Skeletal muscle tissue (tissue), 4 donors: ENCODE measurements around the gene DYNLT5. TPM values are rescaled to one million over a fixed set of nuclear protein-coding genes. Genes with fewer than 3 reads are reported as not detected.
"Not testable (repeated sequence)": the region's sequence is repeated elsewhere in the genome, so short reads cannot be mapped to it uniquely, and the experiment has no call there.

Experiments used
- H3K27ac ChIP-seq: one replicate; pipeline ENCODE4 v1.7.0; 2013; ENCODE audit warnings: mild to moderate bottlenecking, low read depth, low read length, inconsistent platforms
- H3K27me3 ChIP-seq, 3 donors: one replicate each; pipeline ENCODE4 v1.7.0; 2013; ENCODE audit warnings: low read length in 3 of 3; ENCODE audit not compliant: control insufficient read depth in 3 of 3, insufficient read depth in 3 of 3
- H3K36me3 ChIP-seq, 3 donors: one replicate each; pipeline ENCODE4 v1.7.0; 2013; ENCODE audit warnings: low read length in 3 of 3; ENCODE audit not compliant: control insufficient read depth in 3 of 3, insufficient read depth in 3 of 3
- H3K4me1 ChIP-seq, 3 donors: one replicate each; pipeline ENCODE4 v1.7.0; 2013; ENCODE audit warnings: low read length in 3 of 3, mild to moderate bottlenecking in 3 of 3; ENCODE audit not compliant: control insufficient read depth in 3 of 3, insufficient read depth in 3 of 3
- H3K4me3 ChIP-seq, 3 donors: one replicate each; pipeline ENCODE4 v1.7.0; 2013; ENCODE audit warnings: low read length in 3 of 3
- H3K9ac ChIP-seq, 3 donors: one replicate each; pipeline ENCODE4 v1.7.0; 2013; ENCODE audit warnings: low read length in 3 of 3, mild to moderate bottlenecking in 3 of 3, moderate library complexity in 2 of 3, low read depth in 1 of 3
- H3K9me3 ChIP-seq, 3 donors: one replicate each; pipeline ENCODE4 v1.7.0; 2013; ENCODE audit warnings: low read length in 3 of 3; ENCODE audit not compliant: control insufficient read depth in 3 of 3
- total RNA-seq: library from RNA; depleted of rRNA; stranded (reverse); fragments of >200 nt; gene quantifications from one replicate; pipeline ENCODE4 v1.2.3, GENCODE V29; 2014
- donor health status: Osteomylitis.

The DYNLT5 gene
- total RNA-seq, 1 donor from 2014 or later = 0.52 TPM

GRCh38 chr1:66779475-66780078 is 27.3 kb downstream of the DYNLT5 start:
- Histone ChIP-seq H3K4me1 (no peaks in the 10 kb centered on the region), H3K27ac (no peak overlapping the region), H3K9me3 (no peaks in the 10 kb centered on the region), H3K4me3 (no peak overlapping the region), H3K27me3 (no peaks in the 10 kb centered on the region), H3K9ac (no peak overlapping the region), H3K36me3 (no peaks in the 10 kb centered on the region)

- H3K27ac ChIP-seq, H3K9me3 ChIP-seq, H3K36me3 ChIP-seq: not testable (repeated sequence)
These were observed 33.5 kb downstream of the DYNLT5 start for GRCh38 chr1:66785800-66786199.

GRCh38 chr1:66787641-66788040 is 35.4 kb downstream of the DYNLT5 start:
- no peaks in the 10 kb centered on the region for H3K27me3 ChIP-seq
- H3K9ac ChIP-seq = no peak overlapping the region
- no peak overlapping the region for H3K4me3 ChIP-seq
- no peak overlapping the region for H3K27ac ChIP-seq
- no peaks in the 10 kb centered on the region for H3K4me1 ChIP-seq
- H3K9me3 ChIP-seq = no peaks in the 10 kb centered on the region
- no peaks in the 10 kb centered on the region for H3K36me3 ChIP-seq

More at GRCh38 chr1:66785800-66786199, 33.5 kb downstream of the DYNLT5 start:
- not testable (repeated sequence) for H3K4me1 ChIP-seq, H3K9ac ChIP-seq, H3K27me3 ChIP-seq, H3K4me3 ChIP-seq

- H3K4me1 ChIP-seq = no peaks in the 10 kb centered on the region
- H3K27me3 ChIP-seq = no peaks in the 10 kb centered on the region
- H3K9ac ChIP-seq = no peak overlapping the region
- no peak overlapping the region for H3K4me3 ChIP-seq
- H3K36me3 ChIP-seq = no peaks in the 10 kb centered on the region
- H3K9me3 ChIP-seq = no peaks in the 10 kb centered on the region
- no peak overlapping the region for H3K27ac ChIP-seq
These were observed 36.1 kb downstream of the DYNLT5 start for GRCh38 chr1:66788231-66788939.

- H3K36me3 ChIP-seq = no peaks in the 10 kb centered on the region
- no peak overlapping the region for H3K4me3 ChIP-seq
- no peak overlapping the region for H3K9ac ChIP-seq
- no peaks in the 10 kb centered on the region for H3K4me1 ChIP-seq
- no peaks in the 10 kb centered on the region for H3K27me3 ChIP-seq
- H3K9me3 ChIP-seq = peaks cover 0 to 1% (median 0%) of the 10 kb centered on the region in 3 donors
- no peak overlapping the region for H3K27ac ChIP-seq
These were observed 39.7 kb downstream of the DYNLT5 start for GRCh38 chr1:66791621-66792610.

- H3K27me3 ChIP-seq = not testable (repeated sequence)
These were observed 43.6 kb downstream of the DYNLT5 start for GRCh38 chr1:66795839-66796238.

GRCh38 chr1:66809245-66809644 is 57.0 kb downstream of the DYNLT5 start:
- H3K9ac ChIP-seq = no peak overlapping the region
- no peak overlapping the region for H3K4me3 ChIP-seq
- H3K4me1 ChIP-seq = no peaks in the 10 kb centered on the region
- no peak overlapping the region for H3K27ac ChIP-seq
- H3K9me3 ChIP-seq = no peaks in the 10 kb centered on the region
- H3K36me3 ChIP-seq = no peaks in the 10 kb centered on the region
- no peaks in the 10 kb centered on the region for H3K27me3 ChIP-seq

More at GRCh38 chr1:66795839-66796238, 43.6 kb downstream of the DYNLT5 start:
- H3K27ac ChIP-seq, H3K9me3 ChIP-seq, H3K4me1 ChIP-seq, H3K9ac ChIP-seq, H3K4me3 ChIP-seq, H3K36me3 ChIP-seq: not testable (repeated sequence)

GRCh38 chr1:66809736-66810326 is 57.6 kb downstream of the DYNLT5 start:
- no peak overlapping the region for H3K27ac ChIP-seq
- H3K9ac ChIP-seq = no peak overlapping the region
- H3K4me1 ChIP-seq = no peaks in the 10 kb centered on the region
- H3K27me3 ChIP-seq = no peaks in the 10 kb centered on the region
- H3K4me3 ChIP-seq = no peak overlapping the region
- H3K9me3 ChIP-seq = no peaks in the 10 kb centered on the region
- no peaks in the 10 kb centered on the region for H3K36me3 ChIP-seq

- H3K36me3 ChIP-seq = no peaks in the 10 kb centered on the region
These were observed 72.5 kb downstream of the DYNLT5 start for GRCh38 chr1:66824771-66825170.

More at GRCh38 chr1:66824771-66825170, 72.5 kb downstream of the DYNLT5 start:
- Histone ChIP-seq H3K9ac (no peak overlapping the region), H3K27ac (no peak overlapping the region), H3K4me3 (no peak overlapping the region), H3K9me3 (no peaks in the 10 kb centered on the region), H3K27me3 (no peaks in the 10 kb centered on the region), H3K4me1 (no peaks in the 10 kb centered on the region)
